GM19043 (cell line): Measurements from ENCODE around the gene NKX2-4.
"Not testable (repeated sequence)": the region's sequence is repeated elsewhere in the genome, so short reads cannot be mapped to it uniquely, and the experiment has no call there.

Experiments
- ATAC-seq: cut with Tn5 transposase; IDR thresholded peaks from one replicate; pipeline ENCODE4 v1.9.1; 2021; ENCODE audit warnings: low read depth; ENCODE audit not compliant: unreplicated experiment

The NKX2-4 gene

DNA sequence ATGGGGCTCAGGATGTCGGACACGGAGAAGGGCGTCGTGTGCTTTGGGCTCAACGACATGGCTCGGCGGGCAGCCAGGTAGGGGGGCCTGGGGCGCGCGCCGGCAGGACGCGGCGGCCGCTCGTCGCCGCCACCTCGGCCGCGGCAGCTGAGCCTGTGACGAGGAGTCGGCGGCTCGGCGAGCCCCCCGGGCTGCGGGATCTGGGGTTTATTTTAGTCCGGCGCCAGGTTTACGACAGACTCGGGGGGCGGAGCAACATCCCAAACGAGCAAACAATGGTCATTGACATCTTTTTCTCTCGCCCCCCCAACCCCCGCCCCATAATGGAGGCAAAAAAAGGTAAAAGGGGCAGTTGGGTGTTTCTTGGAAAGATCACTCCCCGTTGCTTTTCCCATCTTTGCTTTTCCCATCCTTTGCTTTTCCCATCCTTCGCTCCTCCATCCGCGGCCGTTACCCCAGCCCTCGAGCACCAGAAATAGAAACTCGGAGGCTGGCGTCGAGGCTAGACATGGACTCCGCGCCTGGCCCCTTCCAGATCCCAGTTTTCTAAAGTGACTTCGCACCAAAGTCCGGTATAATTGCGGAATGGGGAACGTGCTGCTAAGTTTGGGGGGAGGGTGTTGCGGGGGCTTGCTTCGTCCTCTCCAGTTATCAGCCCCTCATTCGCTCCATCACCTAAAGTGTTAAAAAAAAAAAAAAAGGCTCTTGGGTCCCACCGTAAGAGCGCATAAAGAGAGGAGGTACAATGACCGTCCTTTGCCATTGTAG, at the start of gene NKX2-4:
Gene NKX2-4, minus strand, starts transcription at position 186 of the 768 bp plus-strand sequence. Its CDS starts 127 bp downstream, at position 59.
- no peak for ATAC-seq

GRCh38 chr20:21437816-21438215, 40.5 kb upstream of the NKX2-4 start:
- no peak for ATAC-seq

DNA sequence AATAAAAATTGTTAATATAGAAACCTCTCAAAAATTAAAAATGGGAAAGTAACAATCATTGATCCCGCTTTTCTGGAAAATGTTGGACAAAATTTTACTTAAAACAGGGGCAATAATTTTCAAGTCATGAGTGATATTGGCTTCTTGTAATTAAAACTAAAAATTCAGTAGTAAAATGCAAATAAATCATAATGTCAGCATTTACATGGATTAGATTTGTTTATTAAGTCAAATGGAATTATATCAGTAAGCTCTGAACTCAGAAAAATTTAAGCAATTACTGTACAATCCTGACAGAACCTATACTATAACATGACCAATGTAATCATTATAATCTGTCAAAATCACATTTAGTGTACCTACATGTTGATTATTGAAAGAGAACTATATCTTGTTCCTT, 39.9 kb upstream of the NKX2-4 start:
- ATAC-seq, result no peak

GRCh38 chr20:21436205-21436604, 38.9 kb upstream of the NKX2-4 start:
- no peak for ATAC-seq

GRCh38 chr20:21435576-21435975, 38.2 kb upstream of the NKX2-4 start:
- ATAC-seq, result no peak

DNA sequence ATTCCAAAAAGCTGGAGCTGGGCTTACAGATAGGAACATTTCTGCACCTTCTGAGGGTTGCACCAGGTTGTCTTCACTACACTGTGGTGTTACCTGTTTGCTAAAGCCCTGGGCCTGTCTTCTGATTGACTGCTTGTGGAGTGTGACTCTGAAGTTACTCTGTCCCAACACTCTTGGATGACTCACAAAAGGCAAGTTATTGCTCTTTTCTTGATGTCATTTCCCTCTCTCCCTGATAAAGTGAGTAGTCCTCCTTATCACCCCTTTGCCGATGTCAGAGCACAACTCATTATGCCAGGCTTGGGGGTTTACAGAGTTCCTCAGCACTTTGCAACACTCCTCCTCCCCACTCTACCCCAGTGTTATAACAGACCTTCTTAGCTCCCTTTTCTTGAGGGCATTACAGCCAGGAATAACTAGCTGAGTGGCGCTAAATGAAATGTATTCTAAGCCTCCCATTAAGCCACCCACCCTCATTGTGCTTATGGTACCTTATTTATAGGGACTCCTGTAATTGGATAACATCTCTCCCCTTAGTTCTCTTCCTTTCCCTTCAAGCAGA, 36.1 kb upstream of the NKX2-4 start:
- no peak for ATAC-seq

DNA sequence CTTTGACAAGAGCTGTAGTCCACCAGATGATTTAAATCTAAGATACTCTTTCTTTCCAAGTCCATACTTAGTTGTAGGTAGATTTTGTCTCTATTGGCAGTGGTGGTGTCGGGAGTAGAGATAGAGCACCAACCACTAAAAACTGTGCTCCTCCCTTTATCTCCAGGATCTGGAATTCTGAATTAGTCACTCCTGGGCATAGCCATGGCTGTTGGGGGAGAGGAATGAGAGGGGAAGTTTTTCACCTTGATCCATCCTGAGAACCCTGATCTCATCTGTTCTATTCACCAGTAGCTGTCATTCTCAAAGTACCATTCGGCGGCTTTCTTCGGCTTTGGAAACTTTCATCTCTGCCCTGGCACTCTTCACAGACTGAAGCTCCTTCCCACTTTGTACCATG, 35.6 kb upstream of the NKX2-4 start:
- no peak for ATAC-seq

GRCh38 chr20:21430020-21430419, 32.7 kb upstream of the NKX2-4 start:
- no peak for ATAC-seq

DNA sequence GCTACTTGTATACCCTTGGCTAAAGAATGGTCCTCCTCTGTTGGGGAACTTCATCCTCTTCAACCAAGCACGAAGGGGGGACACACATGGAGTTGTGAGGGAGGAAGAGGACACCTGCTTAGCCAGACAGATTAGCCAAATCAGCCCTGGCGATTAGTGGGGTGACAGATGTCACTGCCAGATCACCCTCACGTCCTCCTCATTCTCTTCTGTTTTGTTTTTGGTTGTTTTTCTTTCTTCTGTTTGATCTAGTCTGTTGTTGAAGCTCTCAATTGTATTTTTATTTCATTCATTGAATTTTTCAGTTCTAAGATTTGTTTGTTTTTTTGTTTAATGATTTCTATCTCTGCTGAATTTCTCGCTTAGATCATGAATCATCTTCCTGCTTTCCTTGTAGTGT, 27.5 kb upstream of the NKX2-4 start:
- ATAC-seq, result no peak

GRCh38 chr20:21423712-21424111, 26.4 kb upstream of the NKX2-4 start:
- ATAC-seq, result not testable (repeated sequence)

DNA sequence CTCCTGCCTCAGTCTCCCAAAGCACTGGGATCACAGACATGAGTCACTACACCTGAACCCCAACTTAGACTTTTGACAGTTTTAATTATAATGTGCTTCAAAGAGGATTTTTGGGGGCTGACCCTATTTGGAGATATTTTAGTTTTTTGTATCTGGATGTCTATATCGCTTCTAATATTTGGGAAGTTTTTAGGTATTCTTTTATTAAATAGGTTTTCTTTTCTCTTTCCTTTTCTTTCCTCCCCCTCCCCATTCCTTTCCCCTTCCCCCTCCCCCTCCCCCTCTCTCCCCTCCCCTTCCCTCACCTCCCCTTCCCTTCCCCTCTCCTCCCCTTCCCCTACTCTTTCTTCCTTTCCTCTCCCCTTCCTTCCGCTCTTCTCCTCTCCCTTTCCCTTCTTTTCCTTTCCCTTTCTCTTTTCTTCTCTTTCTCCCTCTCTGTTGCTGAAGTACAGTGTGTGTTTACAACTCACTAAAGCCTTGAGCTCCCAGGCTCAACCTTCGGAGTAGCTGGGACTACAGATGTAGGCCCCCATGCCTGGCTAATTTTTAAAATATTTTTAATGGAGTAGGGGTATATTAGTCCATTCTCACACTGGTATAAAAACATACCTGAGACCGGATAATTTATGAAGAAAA, 24.4 kb upstream of the NKX2-4 start:
- no peak for ATAC-seq

- ATAC-seq, result not testable (repeated sequence)
Observed at GRCh38 chr20:21419147-21419546, 21.8 kb upstream of the NKX2-4 start.

GRCh38 chr20:21413996-21414395, 16.7 kb upstream of the NKX2-4 start:
- not testable (repeated sequence) for ATAC-seq

- no peak for ATAC-seq
Observed at GRCh38 chr20:21411725-21412124, 14.4 kb upstream of the NKX2-4 start.

DNA sequence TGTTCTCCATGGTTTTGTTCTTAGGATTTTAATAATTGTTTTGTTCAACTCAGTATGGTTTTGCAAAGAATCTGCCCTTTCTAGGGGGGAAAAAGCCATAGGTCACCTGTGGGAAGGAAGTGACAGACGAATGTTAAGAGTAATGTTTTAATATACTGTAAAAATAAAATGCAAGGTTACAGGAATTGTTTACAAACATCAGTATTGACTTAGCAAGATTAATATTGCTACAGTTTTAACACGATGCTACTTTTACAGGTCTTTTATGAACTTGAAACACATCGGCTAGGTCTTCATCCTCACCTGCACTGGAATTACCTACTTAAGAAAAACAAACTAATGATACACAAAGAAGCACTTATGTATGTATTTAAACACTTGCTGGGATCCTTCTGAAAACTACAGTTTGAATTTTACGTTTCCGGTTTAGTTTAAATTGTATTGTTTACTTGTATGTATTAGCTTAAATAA, 1.7 kb upstream of the NKX2-4 start:
- no peak for ATAC-seq

GRCh38 chr20:21398109-21399004, 1.0 kb upstream of the NKX2-4 start:
- no peak for ATAC-seq

GRCh38 chr20:21396599-21397340, 556 bp downstream of the NKX2-4 start:
- ATAC-seq, result no peak

DNA sequence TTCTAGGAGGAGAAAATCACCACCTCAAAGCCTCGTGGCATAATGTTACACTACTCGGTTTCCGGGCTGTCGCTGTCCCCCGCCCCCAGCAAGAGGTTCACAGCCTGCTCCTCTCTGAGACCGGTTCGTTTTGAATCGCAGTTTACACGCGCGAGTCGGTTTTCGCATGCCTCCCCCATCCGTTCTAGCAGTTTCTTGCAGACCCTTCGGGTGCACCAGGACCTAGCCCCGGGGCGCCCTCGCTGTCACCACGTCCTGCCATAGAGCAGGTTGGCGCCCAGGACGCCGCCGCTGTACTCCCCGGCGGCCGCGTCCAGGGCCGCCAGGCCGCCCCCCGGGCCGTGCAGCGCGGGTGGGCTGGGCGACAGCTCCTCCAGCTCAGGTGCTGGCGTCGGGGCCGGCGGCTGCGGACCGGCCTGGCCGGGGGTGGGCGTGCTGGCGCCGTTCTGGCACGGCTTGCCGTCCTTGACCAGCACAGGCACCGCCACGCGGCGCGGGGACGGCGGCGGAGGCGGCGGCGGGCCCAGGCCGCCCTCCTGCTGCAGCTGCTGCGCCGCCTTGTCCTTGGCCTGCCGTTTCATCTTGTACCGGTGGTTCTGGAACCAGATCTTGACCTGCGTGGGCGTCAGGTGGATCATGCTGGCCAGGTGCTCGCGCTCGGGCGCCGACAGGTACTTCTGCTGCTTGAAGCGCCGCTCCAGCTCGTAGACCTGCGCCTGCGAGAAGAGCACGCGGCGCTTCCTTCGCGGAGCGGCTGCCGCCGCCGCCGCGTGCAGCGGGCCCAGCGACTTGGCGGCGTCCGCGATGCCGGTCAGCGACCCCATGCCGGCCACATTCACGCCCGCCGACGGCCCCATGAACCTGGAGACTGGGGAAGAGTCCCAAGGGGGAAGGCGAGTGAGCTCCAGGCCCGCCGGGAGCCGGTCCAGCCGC, 1.4 kb downstream of the NKX2-4 start:
- no peak for ATAC-seq
